GM12878 (cell line): ENCODE measurements around the gene PERM1. TPM values are rescaled to one million over a fixed set of nuclear protein-coding genes. Genes with fewer than 3 reads are reported as not detected.
A peak's percentile ranks its signal among the peaks of the same experiment; 100 is the strongest.

Experiments used
- BCLAF1 ChIP-seq: fragments of 450-650 bp; IDR thresholded peaks from 2 replicates; pipeline ENCODE4 v1.6.1; 2017; ENCODE audit warnings: antibody characterized with exemption, mild to moderate bottlenecking, moderate library complexity
- EGR1 ChIP-seq, 2 experiments: IDR thresholded peaks; 1 replicate in 1 of 2; 2 replicates in 1 of 2; pipeline ENCODE4 v1.6.1; 2011 to 2012; ENCODE audit warnings: low read depth in 2 of 2, low read length in 2 of 2, borderline replicate concordance in 1 of 2, mild to moderate bottlenecking in 1 of 2, moderate library complexity in 1 of 2
- EZH2 ChIP-seq: IDR thresholded peaks from 2 replicates; pipeline ENCODE4 v1.6.1; 2012; ENCODE audit warnings: low read depth, mild to moderate bottlenecking, control low read depth, inconsistent platforms, low read length, borderline replicate concordance; ENCODE audit not compliant: control insufficient read depth
- IKZF1 ChIP-seq: fragments of 450-650 bp; conservative IDR thresholded peaks from 2 replicates; pipeline ENCODE4 v1.6.1; 2017; ENCODE audit warnings: antibody characterized with exemption, mild to moderate bottlenecking
- NR2F1 ChIP-seq: fragments of 450-650 bp; conservative IDR thresholded peaks from 2 replicates; pipeline ENCODE4 v1.6.1; 2017; ENCODE audit warnings: mild to moderate bottlenecking
- NRF1 ChIP-seq: conservative IDR thresholded peaks from 2 replicates; pipeline ENCODE4 v1.6.1; 2011; ENCODE audit warnings: mild to moderate bottlenecking, low read depth, low read length, improper control_type of control experiment
- RAD21 ChIP-seq: IDR thresholded peaks from 2 replicates; pipeline ENCODE4 v1.6.1; 2011; ENCODE audit warnings: mild to moderate bottlenecking, low read depth, low read length, moderate library complexity; ENCODE audit not compliant: insufficient read depth
- RBBP5 ChIP-seq: fragments of 200-600 bp; sonication (generic); conservative IDR thresholded peaks from 2 replicates; pipeline ENCODE4 v1.6.1; 2016
- RELA ChIP-seq: fragments of 450-650 bp; IDR thresholded peaks from 2 replicates; pipeline ENCODE4 v1.8.0; 2014; ENCODE audit warnings: borderline replicate concordance; ENCODE audit not compliant: partially characterized antibody
- SIN3A ChIP-seq: IDR thresholded peaks from 2 replicates; pipeline ENCODE4 v1.6.1; 2012; ENCODE audit warnings: low read depth, low read length, improper control_type of control experiment
- SREBF2 ChIP-seq: IDR thresholded peaks from 2 replicates; pipeline ENCODE4 v1.6.1; 2012; ENCODE audit warnings: mild to moderate bottlenecking, low read length
- ZBTB40 ChIP-seq: fragments of 450-650 bp; IDR thresholded peaks from 2 replicates; pipeline ENCODE4 v1.6.1; 2016; ENCODE audit warnings: mild to moderate bottlenecking, moderate library complexity, borderline replicate concordance
- ZNF207 ChIP-seq: fragments of 450-650 bp; IDR thresholded peaks from 2 replicates; pipeline ENCODE4 v1.6.1; 2014; ENCODE audit warnings: antibody characterized with exemption, mild to moderate bottlenecking, borderline replicate concordance
- ZNF274 ChIP-seq: IDR thresholded peaks from one replicate; pipeline ENCODE4 v1.8.0; 2011; ENCODE audit not compliant: insufficient read length, insufficient read depth
- ZSCAN29 ChIP-seq: fragments of 450-650 bp; IDR thresholded peaks from 2 replicates; pipeline ENCODE4 v1.6.1; 2017; ENCODE audit warnings: mild to moderate bottlenecking, moderate library complexity
- polyA plus RNA-seq, 11 experiments: library from polyadenylated mRNA; depleted of rRNA in 4 of 11; unstranded in 6 of 11; stranded (reverse) in 5 of 11; fragments of >200 nt; fragmentation: Nextera tagmentation in 4 of 11; fragmentation: Illumina TruSeq in 1 of 11; extraction: Ambion mirVana in 4 of 11; extraction: Trizol in 1 of 11; gene quantifications; 1 replicate in 1 of 11; 2 replicates in 10 of 11; pipeline versions ENCODE4 v1.2.1 to v1.2.3, GENCODE V29; 2011 to 2016; ENCODE audit warnings: inconsistent platforms in 2 of 11, missing spikeins in 2 of 11, low read depth in 1 of 11
- total RNA-seq, 4 experiments: library from RNA; depleted of rRNA in 3 of 4; stranded (reverse); fragments of >200 nt in 3 of 4; fragmentation: Illumina TruSeq in 1 of 4; extraction: Trizol in 1 of 4; gene quantifications; 2 replicates each; pipeline versions ENCODE4 v1.2.1 to v1.2.3, GENCODE V29; 2013 to 2021
- TF ChIP-seq, protein P1 (sequence below): fragments of 450-650 bp; formaldehyde crosslinking; IDR thresholded peaks from 2 replicates; pipeline ENCODE4 v1.4.0; 2020; ENCODE audit warnings: mild to moderate bottlenecking, moderate library complexity

Gene PERM1
- total and polyA plus RNA-seq, 10 of the 15 experiments (the other 5 are each of a cell fraction or from before 2014, with no cell fraction given), result not detected

DNA sequence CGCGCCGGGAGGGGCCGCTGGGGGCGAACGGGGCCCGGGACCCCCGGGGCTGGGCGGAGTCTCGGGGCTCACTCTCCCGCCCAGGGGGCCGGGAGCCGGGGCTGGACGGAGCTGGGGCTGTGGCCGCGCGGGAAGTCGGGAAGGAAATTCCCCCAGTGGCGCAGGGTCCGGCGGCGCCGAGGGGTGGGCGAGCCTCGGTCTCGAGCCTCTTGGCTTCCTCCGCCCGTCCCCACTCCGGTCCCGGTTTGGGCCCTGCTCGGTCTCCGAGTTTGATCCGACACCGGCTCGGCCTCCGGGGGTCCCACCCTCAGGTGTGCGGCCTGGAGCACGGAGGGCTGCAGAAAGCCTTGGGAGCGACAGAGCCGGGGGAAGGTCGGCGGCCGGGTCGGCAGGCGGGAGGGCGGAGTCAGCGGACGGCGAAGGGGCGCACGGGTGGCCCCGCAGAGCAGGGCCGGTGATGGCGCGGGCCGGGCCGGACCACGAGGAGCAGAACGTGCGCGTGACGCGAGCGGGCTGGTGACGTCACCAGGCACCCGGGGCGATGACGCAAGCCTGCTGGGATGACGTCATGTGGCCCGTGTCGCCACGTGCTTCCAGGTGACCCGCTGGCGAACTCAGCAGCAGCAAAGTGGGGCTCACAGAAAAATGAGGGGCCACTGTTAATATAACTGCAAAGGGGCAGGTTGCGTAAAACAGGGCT, 18.6 kb upstream of the PERM1 start (continued):
- TF ChIP-seq SIN3A, result 0 out of 2 replicates have a peak, but pooled peaks have one; percentile 30
- TF ChIP-seq RBBP5, result no peak
- TF ChIP-seq EZH2, result no peak
- 0 out of 2 replicates have a peak, but pooled peaks have one; percentile 21 for TF ChIP-seq ZSCAN29
- no peak for TF ChIP-seq SREBF2
- no peak for TF ChIP-seq ZNF274
- no peak for TF ChIP-seq ZBTB40
- no peak for TF ChIP-seq RAD21
- no peak for TF ChIP-seq NRF1
- no peak; the same call in 1 of the 2 replicates for TF ChIP-seq BCLAF1
- peak; percentile 76 for TF ChIP-seq NR2F1
- no peak for TF ChIP-seq ZNF207
- peak; percentile 83 for TF ChIP-seq IKZF1
- peak; percentile 26 for TF ChIP-seq RELA
- TF ChIP-seq, protein P1, sequence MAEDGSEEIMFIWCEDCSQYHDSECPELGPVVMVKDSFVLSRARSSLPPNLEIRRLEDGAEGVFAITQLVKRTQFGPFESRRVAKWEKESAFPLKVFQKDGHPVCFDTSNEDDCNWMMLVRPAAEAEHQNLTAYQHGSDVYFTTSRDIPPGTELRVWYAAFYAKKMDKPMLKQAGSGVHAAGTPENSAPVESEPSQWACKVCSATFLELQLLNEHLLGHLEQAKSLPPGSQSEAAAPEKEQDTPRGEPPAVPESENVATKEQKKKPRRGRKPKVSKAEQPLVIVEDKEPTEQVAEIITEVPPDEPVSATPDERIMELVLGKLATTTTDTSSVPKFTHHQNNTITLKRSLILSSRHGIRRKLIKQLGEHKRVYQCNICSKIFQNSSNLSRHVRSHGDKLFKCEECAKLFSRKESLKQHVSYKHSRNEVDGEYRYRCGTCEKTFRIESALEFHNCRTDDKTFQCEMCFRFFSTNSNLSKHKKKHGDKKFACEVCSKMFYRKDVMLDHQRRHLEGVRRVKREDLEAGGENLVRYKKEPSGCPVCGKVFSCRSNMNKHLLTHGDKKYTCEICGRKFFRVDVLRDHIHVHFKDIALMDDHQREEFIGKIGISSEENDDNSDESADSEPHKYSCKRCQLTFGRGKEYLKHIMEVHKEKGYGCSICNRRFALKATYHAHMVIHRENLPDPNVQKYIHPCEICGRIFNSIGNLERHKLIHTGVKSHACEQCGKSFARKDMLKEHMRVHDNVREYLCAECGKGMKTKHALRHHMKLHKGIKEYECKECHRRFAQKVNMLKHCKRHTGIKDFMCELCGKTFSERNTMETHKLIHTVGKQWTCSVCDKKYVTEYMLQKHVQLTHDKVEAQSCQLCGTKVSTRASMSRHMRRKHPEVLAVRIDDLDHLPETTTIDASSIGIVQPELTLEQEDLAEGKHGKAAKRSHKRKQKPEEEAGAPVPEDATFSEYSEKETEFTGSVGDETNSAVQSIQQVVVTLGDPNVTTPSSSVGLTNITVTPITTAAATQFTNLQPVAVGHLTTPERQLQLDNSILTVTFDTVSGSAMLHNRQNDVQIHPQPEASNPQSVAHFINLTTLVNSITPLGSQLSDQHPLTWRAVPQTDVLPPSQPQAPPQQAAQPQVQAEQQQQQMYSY (CRISPR knock-in tag), result peak; percentile 70; the same call in 1 of the 2 replicates
- TF ChIP-seq EGR1 (IDR thresholded peaks at IDR 0.05; ENCODE audit: borderline replicate concordance in 1 of 2, low read depth in 2 of 2, low read length in 2 of 2), result no peak
